Raji (cell line): ENCODE data around the gene EOGT.

Source experiments
- POLR2A ChIP-seq: IDR thresholded peaks from 2 replicates; pipeline ENCODE4 v1.6.1; 2011; ENCODE audit warnings: low read depth, low read length, control low read depth; ENCODE audit not compliant: insufficient read depth

The EOGT gene

DNA sequence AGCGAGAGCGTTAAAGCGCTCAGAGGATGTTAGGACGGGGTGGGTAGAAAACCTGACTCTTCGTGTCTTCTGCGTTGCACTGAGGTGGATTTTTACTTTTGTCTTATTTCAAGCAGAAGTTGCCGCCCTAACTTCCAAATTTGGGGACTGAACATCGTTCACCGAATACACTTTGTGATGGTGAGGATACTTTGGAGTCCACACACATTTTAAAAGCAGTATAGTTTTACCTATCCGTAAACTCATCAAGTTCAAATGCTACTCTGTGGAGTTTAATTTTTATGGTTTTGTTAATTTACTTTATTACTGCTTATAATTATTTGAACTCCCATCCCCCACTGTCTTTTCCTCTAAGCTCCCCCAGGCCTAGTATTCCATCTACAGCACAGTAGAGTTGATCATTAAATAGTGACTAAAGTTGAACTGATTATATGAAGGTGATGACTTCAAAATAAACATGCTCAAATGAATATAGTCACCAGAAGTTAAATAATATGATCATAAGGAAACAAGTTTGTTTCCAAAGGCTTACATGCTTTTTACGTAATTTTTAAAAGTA, 617 bp upstream of the EOGT start:
- TF ChIP-seq POLR2A, result no peak

DNA sequence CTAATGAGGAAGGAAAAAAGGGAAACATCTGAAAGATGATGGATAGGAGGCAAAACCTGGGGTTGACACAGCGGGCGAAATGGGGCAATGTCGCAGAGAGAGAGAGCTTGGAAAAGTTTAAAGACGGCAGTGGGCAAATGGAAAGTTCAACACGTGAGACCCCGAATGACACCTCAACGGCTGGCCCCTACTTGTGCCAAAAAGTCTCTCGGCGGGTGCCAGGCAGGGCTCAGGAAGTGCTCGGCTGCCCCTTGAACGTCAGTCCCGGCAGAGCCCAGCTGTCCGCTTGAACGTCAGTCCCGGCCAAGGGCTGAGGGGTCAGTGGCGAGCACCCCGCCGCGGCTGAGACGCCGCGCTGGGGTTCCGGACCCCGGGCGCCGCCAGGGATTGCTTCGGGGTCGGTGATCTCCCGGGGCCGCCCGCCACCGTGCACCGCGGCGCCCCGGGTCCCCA, 658 bp downstream of the EOGT start:
- no peak for TF ChIP-seq POLR2A

DNA sequence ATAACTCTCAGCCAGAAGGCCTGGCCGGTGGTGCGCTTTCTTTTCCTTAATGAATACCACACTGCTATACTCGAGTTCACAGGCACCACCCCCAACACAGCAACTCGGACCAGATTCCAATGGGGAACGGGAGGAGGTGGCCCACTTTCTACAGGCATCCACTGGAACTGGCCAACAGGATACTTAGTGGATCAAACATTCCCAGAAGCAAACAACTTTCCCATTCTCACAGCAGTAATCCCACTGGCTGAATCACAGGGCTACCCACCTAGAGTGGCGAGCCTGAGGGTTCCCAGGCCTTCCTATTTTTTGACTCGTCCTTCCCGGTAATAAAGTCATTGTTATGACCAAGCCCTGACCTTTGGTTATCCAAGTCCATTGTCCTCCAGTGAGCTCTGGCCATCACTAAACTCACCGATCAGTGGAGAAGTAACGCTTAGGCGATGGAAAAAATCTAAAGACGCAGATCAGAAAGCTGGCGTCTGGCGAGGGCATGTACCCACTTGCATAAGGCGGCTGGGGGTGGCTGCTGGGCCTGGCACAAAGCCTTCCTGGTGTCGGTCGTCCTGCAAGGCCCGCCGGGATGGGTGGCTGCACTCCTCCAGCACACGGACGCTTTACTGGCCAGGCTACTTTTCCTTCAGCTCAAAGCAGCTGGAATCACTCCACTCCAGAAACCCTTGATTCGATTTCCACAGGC, 1.2 kb downstream of the EOGT start:
- TF ChIP-seq POLR2A, result no peak

DNA sequence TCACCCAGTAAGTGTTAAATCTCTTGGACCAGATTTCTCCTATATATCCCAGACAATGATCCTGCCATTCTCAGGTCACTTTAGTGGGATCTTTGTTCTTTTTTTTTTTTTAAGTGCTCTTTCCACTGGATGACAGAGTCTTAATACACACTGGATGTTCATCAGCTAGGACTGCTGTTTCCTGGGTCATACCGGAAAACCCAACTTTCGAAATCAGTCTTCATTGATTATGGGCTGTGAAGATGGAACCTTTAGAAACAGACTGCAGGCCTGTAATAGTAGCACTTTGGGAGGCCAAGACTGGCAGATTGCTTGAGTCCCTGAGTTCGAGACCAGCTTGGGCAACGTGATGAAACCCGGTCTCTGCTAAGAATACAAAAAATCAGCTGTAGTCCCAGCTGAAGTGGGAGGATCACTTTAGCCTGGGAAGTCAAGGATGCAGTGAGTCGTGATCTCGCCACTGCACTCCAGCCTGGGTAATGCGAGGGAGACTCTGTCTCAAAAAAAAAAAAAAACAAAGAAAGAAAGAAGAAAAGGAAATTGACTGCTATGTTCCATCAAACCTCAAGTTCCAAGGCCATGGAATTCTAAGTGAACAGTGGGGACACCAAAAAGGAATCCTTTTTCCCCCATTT, 2.3 kb downstream of the EOGT start:
- no peak for TF ChIP-seq POLR2A

DNA sequence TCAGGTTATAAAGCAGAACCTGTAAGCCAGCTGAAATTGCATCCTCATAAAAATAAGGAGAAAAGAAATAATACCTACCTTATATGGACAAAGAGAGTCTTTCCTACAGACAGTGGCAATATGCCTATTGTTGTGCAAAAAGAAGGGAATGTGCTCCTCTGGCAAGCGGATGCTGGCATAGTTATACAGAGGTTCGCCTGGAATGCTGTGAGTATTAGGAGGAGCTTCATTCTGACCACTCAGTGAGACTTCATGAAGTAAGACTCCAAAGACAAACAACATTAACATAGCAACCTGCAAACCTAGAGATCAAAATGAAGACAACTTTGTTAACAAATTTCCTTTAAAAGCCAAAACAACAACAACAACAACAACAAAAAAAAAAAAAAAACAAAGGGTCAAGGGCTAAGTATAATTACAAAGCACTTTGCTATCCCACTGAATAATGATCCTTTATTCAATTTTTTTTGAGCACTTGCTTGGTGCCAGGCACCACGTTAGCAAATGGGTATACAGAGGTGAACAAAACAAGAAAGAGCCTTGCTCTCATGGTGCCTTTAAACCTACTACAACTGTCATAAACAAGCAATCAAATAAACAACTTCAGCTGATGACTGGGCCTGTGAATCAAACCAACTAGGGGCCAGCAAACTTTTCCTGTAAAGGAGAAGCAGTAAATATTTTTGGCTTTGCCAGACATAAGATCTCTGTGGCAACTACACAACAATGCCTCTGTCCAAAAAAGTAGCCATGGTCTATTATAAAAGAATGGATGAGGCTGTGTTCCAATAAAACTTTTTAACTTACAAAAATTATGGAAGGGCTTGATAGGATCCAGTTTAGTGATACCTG, 3.7 kb downstream of the EOGT start:
- TF ChIP-seq POLR2A, result no peak

DNA sequence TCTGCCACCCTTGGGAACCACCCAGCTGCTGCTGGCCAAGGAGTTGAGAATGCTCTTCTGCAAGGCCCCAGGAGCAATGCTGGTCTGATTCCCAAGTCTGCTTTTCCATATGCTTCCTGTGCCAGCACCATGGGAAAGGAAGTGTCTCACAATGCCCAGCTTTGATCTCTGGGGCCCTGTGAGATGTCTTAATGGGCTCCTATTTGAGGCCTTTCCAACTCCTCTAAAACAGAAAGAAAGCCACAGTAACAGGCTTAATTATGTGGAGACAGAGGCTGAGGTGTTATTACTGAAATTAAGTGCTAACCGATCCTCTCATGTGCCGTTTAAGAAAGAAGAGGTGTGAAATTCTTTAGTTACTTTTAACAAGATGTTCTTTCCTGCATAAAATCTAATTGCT, 4.5 kb downstream of the EOGT start:
- no peak for TF ChIP-seq POLR2A

DNA sequence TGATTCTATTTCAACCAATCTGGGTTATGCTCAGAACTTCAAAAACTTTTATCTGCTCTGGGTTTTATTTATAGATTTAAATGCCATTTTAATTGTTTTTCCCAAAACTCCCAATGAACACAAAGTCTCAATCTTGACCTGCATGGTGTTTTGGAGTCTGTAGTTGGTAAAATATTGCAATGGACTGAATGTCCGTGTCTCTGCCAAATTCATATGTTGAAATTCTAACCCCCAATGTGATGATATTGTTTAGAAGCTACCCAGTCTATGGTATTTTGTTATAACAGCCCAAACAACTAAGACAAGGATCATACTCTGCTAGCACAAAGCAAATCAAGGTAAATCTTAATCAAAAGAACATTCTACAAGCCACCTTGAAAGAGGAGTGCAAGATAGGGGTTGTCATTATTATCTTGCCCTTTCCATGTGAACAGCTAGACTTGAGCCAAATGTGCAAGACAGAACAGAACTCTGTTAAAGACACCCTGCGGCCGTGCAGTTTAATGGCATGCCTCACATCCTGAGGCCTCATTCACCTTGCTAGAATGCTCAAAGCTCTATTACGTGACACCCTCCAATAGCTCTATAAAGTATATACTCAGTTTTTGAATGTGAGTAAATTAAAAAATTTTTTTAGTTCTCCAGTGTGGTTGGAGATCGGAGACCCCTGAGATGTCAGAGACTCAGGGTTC, 7.5 kb downstream of the EOGT start:
- TF ChIP-seq POLR2A, result no peak

DNA sequence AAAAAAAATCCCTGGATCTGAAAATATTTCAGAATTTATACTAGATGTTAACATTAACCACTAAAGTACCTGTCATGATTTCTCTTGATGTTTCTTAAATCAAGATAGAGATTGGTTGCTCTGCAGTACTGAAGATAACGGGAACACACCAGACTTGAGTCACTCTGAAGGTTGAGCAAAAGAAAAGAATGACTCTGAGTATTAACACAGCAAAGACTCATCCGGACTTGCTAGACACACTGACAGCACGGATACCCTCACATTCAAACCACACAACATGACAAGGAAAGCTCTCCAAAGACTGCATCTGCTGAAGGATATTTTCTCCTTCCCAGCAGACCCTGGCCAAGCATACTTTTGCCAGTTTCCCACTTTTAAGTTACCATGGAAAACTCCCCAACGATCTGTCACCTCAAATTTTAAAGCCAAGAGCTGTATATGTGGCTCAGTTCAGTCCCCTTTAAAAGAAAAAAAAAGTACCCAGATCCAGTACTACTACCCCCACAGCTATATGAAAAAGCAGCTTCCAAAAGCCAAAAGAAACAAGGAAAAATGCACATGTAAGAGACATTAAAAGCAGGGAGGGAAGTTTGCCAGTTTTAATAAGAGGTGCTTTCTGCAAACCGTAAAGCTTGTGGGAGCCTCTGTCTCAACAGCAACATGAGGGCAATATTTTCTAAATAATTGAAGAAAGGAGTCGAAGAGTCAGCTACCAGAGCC, 8.3 kb downstream of the EOGT start:
- TF ChIP-seq POLR2A, result no peak

DNA sequence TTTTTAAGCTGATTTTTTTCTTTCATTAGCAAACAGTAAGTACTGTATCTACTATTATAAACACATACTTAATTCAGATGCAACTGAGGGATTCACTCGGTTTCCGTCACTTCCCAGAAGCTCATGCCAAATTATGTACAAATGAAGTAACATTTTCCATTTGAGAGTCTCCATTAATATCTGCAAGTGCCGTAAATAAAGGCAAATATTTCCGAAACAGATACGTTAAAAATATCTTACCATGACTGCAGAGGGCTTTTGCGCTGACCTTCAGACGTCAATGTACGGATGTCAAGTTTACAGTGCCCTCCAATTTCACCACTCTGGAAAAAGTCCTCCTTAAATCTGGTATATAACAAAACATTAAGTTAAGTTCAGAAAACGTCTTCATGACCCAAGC, 9.3 kb downstream of the EOGT start:
- no peak for TF ChIP-seq POLR2A

DNA sequence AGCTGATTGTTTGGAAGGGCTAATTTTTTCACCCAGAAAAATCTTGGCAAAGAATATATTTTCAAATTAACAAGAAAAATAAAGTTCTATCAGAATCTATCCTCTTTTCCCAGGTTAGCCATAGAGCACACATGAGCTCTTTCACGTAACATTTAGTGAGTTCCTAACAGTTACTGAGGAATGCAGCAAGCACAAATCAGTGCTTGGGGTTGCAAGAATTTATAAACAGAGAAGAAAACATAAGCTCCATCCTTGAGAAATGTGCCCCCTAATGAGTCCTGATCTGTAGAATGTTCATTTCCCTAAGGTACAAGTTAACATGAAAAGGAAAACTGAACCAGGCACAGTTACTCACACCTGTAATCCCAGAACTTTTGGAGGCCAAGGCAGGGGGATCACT, 13.9 kb downstream of the EOGT start:
- TF ChIP-seq POLR2A, result no peak

DNA sequence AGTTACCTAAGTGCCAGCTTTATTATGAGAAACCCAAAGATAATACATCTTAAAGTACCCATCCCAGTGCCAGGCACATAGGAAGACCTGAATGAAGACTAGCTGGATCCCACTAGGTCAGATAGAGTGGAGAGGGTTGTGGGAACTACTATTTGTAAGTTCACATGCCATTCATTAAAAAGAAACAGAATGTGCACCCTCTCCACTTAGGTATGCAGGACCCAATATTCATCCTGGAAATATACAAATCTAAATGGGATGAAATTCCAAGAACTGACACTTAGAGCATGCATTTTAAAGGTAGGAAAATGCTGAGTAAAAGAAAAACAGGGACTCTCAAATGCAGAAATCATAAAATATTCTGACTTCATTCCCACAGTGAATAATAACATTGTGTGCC, 14.3 kb downstream of the EOGT start:
- TF ChIP-seq POLR2A, result no peak

DNA sequence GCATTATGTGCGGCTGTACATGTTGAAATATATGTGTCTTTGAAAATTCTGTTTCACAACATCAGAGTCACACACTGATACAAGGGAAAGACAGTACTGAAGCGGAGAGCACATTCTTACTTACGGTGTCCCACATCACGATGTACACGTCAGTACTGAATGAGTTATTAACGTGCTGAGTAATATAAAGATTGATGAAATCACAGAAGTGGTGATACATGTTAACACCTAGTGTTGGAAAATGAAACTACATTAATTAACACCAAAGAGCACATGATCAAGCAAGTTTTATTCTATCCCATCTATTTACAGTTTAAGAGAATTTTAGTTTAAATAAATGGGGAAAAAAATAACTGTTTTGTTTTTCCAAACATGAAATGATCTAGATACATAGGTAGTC, 15.6 kb downstream of the EOGT start:
- TF ChIP-seq POLR2A, result no peak

DNA sequence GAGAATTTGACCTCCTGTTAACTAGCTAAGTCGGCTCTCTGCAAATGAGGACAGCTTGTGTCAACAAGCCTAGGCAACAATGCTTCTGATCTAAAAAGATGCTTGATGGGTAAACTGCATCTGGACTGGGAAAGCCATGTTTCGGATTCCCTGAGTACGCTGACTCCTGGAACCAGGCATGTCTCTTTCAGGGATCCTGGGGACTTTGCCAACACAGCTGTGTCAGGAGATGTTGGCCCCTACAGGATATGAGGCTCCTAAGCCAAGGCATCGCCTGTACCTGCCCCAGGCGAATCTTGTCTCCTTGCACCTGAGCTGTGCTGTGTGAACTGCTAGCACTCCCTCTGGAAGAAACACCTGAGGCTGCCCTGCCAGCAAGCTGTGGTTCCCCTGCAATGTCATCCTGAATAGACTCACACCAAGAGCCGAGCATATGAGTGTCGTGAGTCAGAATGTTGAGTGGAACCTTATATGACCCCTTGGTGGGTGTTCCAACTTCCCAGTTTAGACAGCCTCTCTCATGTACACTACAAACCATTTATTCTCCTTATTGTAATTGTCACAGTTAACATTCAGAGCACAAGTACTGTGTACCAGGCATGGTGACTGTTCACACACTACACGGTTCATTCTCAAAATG, 17.0 kb downstream of the EOGT start:
- TF ChIP-seq POLR2A, result no peak

DNA sequence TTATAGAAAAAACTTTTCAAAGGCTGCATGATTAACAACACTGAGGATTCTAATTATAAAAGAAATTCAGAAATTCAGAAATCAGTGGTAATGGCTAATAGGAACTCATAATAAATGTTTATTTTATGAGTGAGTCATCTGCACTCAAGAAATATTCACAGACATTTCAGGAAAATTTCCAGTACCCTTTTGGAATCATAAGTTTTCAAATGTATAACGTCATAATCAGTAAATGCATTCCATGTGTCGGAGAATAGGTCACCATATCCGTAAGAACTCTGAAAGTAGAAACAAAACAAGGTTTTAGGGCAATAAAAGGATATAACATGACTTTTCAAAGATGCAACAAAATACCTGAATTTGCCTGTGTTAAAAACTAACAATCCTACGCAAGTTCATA, 24.7 kb downstream of the EOGT start:
- TF ChIP-seq POLR2A, result no peak
